Natural killer cell treated with Interleukin-12 subunit alpha and Interleukin-12 subunit beta and Interleukin-15 and Interleukin-18, amount 100 ng/mL, for 72 hours (primary cell): ENCODE results near the gene GRIA1. TPM values are rescaled to one million over a fixed set of nuclear protein-coding genes. Genes with fewer than 3 reads are reported as not detected.

Experiments used
- ATAC-seq, 2 donors: fragments of 150-1000 bp; cut with Tn5 transposase in 1 of 2; sonication (Bioruptor Pico), chemical (Tn5 transposase) in 1 of 2; 2 replicates each; pipeline ENCODE4 v1.10.0; 2021
- DNase-seq: peaks from one replicate; pipeline ENCODE4 v3.0.0; 2022; ENCODE audit warnings: low spot score
- H3K27ac Mint-ChIP-seq, 2 donors: 1 replicate in 1 of 2; 2 replicates in 1 of 2; pipeline ENCODE4 v1.8.0; 2022; ENCODE audit warnings: mixed read lengths in 2 of 2, mild to moderate bottlenecking in 1 of 2, moderate library complexity in 1 of 2
- H3K27me3 Mint-ChIP-seq, 2 donors: 1 replicate in 1 of 2; 2 replicates in 1 of 2; pipeline ENCODE4 v1.8.0; 2022; ENCODE audit warnings: mixed read lengths in 2 of 2
- H3K36me3 Mint-ChIP-seq: one replicate; pipeline ENCODE4 v1.8.0; 2022; ENCODE audit warnings: mixed read lengths
- H3K4me1 Mint-ChIP-seq, 2 donors: 1 replicate in 1 of 2; 2 replicates in 1 of 2; pipeline ENCODE4 v1.8.0; 2022; ENCODE audit warnings: low read depth in 2 of 2, mixed read lengths in 2 of 2, mild to moderate bottlenecking in 1 of 2
- H3K4me3 Mint-ChIP-seq: one replicate; pipeline ENCODE4 v1.8.0; 2022; ENCODE audit warnings: mixed read lengths
- H3K9me3 Mint-ChIP-seq: 2 replicates; pipeline ENCODE4 v1.8.0; 2022; ENCODE audit warnings: mixed read lengths
- total RNA-seq, 2 donors: library from RNA; stranded (reverse); gene quantifications; one replicate each; pipeline ENCODE4 v1.2.3, GENCODE V29; 2022

GRIA1 gene
- total RNA-seq, 2 donors from 2014 or later, result not detected

DNA sequence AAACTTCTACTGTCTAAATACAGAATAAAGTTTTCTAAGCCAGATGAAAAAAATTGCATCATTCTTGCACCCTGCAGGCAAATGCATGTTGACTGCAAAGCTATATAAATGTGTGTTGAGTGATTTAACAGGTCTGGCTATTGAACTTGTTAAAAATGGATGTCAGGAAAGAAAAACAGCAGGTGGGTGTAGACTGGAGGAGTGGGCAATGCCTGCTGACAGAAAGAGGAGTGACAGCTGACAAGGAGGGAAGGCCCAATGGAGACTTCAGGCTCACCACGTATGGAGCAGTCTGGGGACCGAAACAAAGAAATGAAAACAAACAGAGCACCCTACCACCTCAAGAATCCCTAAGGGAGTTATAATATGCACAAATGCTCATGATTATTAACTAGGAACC, 127.8 kb downstream of the GRIA1 start:
- Mint-ChIP-seq H3K9me3 (peaks cover 3% of the 10 kb centered on the region), H3K4me1 (no peaks in the 10 kb centered on the region), H3K27ac (no peak overlapping the region), H3K36me3 (no peaks in the 10 kb centered on the region), H3K4me3 (no peak overlapping the region), H3K27me3 (peaks cover 7 to 28% of the 10 kb centered on the region in 2 donors)
- DNase-seq, result no peak
- no peak for ATAC-seq

DNA sequence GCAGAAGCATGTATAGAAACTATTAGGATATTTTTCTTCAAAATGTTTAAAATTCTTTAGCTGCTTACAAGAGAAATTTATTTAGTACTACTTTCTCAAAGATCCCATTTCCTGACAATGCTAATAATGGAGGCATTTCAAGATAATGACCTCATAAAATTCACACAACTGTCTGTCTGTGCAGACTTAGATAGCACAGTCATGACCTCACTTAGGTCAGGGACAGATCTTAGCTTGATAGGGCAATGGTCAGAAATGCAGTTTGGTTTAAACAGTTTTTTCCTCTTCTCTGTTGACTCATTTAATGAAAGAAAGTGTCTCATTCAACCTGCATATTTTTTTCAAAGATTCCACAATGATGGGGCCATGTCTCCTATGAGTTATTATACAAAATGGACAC, 128.4 kb downstream of the GRIA1 start:
- Mint-ChIP-seq H3K4me3 (no peak overlapping the region), H3K27ac (no peak overlapping the region), H3K4me1 (no peaks in the 10 kb centered on the region), H3K27me3 (peaks cover 5 to 22% of the 10 kb centered on the region in 2 donors), H3K9me3 (peaks cover 2% of the 10 kb centered on the region), H3K36me3 (no peaks in the 10 kb centered on the region)
- ATAC-seq, result no peak
- no peak for DNase-seq

DNA sequence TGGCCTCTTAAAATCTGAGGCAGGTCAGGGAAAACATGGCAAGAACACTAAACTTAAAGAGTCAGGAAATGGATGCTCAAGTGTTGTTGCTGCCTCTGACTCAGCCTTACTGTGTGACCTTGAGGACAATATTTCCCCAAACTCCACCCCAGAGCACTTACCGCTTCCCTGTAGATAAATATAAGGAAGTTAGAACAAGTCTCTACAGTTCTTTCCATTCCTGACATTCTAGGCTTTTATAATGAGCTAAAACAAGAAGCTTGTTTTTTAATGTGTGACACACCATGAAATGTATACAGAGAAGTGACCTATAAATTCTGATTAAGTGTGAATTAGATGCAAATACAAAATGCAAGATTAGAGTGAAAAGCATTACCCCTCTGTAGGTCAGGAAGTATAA, 129.3 kb downstream of the GRIA1 start:
- no peak overlapping the region for H3K4me3 Mint-ChIP-seq
- DNase-seq, result no peak
- H3K27ac Mint-ChIP-seq, result no peak overlapping the region
- no peaks in the 10 kb centered on the region for H3K36me3 Mint-ChIP-seq
- ATAC-seq, result no peak
- H3K4me1 Mint-ChIP-seq, result no peaks in the 10 kb centered on the region
- H3K27me3 Mint-ChIP-seq, result peaks cover 4 to 17% of the 10 kb centered on the region in 2 donors
- no peaks in the 10 kb centered on the region for H3K9me3 Mint-ChIP-seq

DNA sequence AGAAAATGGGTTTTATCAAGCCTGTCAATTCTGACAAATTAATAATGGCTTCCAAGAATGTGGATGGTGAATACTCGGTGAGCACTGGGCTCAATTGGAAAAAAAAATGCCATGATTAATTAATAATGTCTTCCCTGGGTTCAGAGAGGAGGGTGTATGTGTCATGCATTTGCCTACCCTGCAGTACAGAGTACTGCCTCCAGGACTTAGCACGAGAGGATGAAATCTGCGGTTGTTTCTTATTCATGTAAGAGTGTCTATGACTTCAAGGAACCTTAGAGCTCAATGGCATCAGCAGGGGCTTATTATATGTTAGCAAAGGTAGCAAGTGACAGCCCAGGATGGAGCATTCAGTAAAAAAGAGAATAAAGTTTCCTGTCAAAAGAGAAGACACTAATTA, 132.7 kb downstream of the GRIA1 start:
- no peak overlapping the region for H3K4me3 Mint-ChIP-seq
- ATAC-seq (no peak), DNase-seq (no peak)
- no peaks in the 10 kb centered on the region for H3K4me1 Mint-ChIP-seq
- H3K36me3 Mint-ChIP-seq, result no peaks in the 10 kb centered on the region
- H3K27me3 Mint-ChIP-seq, result peaks cover 4 to 15% of the 10 kb centered on the region in 2 donors
- no peak overlapping the region for H3K27ac Mint-ChIP-seq
- no peaks in the 10 kb centered on the region for H3K9me3 Mint-ChIP-seq

DNA sequence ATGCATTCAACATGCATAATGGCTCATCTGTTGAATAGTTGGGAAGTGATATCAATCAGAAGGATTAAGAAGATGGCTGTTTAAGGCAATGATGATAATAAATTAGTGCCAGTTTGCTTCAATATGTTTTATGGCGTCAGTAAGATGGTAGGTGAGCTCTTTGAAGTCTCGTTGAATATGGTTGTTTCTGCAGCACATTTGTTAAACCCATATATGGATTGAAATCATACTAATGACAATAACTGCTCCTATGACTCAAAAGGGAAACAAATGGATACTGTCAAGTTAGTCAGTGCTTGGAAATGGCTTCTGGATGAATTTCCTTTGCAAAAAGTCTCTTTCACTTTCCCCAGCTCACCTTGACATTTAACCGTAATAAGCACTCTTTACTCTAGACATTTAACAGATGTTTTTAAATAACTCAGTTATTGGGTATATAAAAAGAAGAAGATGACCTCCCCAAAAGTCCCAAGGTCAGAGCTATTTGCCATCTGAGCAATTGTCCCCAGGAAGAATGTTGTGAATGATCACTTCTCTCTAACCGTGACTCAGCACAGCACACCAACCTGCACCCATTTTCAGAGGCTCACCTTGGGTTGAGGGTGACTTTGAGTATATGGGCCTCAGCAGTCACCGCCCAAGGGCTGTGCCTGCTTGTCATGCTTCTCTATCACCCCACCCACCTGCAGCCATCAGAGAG, 133.4 kb downstream of the GRIA1 start:
- no peaks in the 10 kb centered on the region for H3K9me3 Mint-ChIP-seq

DNA sequence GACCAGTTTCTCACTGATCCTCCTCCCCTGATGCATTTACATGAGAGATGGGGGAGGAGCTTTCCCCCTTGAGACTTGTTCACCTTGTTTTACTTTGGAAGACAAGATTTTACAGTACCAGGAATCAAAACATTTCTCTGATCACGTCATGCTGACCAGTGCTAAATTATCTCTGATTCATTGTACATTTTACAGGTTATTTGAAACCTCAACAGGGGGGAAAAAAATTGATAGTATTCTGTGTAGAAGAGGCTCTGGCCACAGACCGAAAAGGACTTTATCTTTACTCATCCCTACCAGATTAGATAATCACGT, 133.9 kb downstream of the GRIA1 start:
- no peak for DNase-seq
- no peak for ATAC-seq
- Mint-ChIP-seq H3K36me3 (no peaks in the 10 kb centered on the region), H3K9me3 (no peaks in the 10 kb centered on the region), H3K4me3 (no peak overlapping the region), H3K27me3 (peaks cover under 1 to 5% of the 10 kb centered on the region in 2 donors), H3K27ac (no peak overlapping the region), H3K4me1 (no peaks in the 10 kb centered on the region)

More for the DNA sequence above, 133.4 kb downstream of the GRIA1 start:
- Mint-ChIP-seq H3K27me3 (peaks cover 4 to 11% of the 10 kb centered on the region in 2 donors), H3K36me3 (no peaks in the 10 kb centered on the region), H3K4me1 (no peaks in the 10 kb centered on the region), H3K4me3 (no peak overlapping the region), H3K27ac (no peak overlapping the region)
- DNase-seq, result no peak
- no peak for ATAC-seq

DNA sequence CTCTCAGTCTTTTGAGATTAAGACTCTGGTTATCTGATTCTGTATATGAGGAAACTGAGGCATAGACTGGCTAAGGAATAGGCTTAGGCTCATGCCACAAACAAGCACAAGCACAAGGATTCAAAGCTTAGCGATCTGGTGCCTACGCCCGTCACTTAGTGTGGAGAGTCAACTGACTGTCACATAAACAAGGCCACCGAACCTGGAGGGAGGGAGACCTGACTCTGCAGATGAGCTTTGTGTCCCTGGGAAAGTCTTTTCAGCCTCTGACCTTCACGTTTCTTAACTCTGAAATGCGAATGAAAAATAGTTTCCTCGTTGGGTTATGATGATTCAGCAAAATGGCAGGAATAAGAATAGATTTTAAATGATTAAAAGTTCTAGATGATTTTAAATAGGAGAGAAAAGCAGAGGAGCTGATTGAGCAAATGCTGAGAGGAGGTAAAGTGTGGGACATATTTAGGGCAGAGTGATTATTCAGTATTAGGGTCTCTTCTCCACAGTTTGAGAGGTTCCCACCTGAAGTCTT, 135.4 kb downstream of the GRIA1 start:
- no peaks in the 10 kb centered on the region for H3K4me1 Mint-ChIP-seq
- no peaks in the 10 kb centered on the region for H3K27me3 Mint-ChIP-seq
- H3K27ac Mint-ChIP-seq, result no peak overlapping the region
- DNase-seq, result no peak
- no peaks in the 10 kb centered on the region for H3K9me3 Mint-ChIP-seq
- no peak for ATAC-seq
- no peaks in the 10 kb centered on the region for H3K36me3 Mint-ChIP-seq
- no peak overlapping the region for H3K4me3 Mint-ChIP-seq

DNA sequence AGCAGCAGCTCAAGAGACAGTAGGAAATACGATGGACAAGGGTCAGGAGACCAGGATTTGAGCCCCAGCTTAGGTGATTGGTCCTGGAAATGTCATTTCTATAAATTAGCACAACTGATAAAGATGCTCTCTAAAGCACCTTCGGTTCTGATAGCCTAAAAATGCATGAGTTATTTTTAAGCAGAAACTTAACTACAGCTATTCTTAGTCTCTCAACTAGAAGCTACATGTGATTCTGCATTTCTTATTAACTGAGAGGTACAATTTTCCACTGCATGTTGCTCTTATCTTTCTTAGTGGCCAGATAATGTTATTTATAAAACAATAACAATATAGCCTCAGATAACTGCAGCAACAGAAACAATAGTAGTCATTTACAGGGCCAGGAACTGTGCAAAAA, 136.4 kb downstream of the GRIA1 start:
- H3K27ac Mint-ChIP-seq, result no peak overlapping the region
- no peak for ATAC-seq
- DNase-seq, result no peak
- H3K9me3 Mint-ChIP-seq, result no peaks in the 10 kb centered on the region
- H3K27me3 Mint-ChIP-seq, result peaks cover 0 to 3% of the 10 kb centered on the region in 2 donors
- no peak overlapping the region for H3K4me3 Mint-ChIP-seq
- no peaks in the 10 kb centered on the region for H3K4me1 Mint-ChIP-seq
- no peaks in the 10 kb centered on the region for H3K36me3 Mint-ChIP-seq

DNA sequence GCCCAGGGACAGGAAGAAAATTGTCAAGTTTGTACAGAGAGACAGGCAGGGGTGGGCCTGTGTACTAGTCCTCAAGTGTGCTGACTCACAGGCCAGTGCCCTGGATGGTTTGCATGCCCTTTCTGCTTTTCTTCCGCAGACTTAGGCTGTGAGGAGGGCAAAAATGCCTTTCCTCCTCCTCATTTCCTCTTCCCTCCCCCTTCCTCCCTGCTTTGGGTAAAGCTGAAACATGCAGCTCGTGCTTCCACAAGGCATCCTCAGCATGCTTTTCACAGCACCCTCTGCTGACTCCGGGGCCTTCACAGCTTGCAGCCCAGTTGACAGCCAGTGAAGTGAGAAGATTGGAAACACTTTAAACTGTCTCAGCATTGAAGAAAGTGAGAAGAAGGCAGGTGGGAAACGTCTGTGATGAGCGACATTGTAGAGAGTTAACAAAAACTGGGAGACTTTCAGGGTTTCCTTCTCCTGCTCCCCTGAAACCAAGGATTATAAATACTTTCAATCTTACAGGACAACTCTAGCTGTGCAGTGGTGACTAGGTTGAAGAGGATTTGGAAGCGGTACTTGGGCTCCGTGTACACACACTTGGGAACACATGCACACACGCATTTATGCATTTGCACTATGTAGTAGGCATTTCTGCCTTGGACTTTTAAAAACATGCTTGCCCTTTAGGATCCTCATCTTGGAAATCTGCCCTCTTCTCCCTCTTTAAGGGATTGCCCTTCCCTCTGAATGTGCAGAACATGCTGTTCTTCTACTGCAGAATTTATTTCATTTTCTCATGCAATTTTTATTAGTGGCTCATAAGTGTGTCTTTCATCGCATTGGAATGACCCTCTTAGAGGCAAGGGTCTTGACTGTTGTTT, 138.8 kb downstream of the GRIA1 start:
- H3K27ac Mint-ChIP-seq, result no peak overlapping the region
- no peak overlapping the region for H3K4me3 Mint-ChIP-seq
- H3K36me3 Mint-ChIP-seq, result no peaks in the 10 kb centered on the region
- no peaks in the 10 kb centered on the region for H3K4me1 Mint-ChIP-seq
- H3K9me3 Mint-ChIP-seq, result no peaks in the 10 kb centered on the region
- peaks cover 0 to 19% of the 10 kb centered on the region in 2 donors for H3K27me3 Mint-ChIP-seq
- no peak for DNase-seq
- no peak for ATAC-seq

DNA sequence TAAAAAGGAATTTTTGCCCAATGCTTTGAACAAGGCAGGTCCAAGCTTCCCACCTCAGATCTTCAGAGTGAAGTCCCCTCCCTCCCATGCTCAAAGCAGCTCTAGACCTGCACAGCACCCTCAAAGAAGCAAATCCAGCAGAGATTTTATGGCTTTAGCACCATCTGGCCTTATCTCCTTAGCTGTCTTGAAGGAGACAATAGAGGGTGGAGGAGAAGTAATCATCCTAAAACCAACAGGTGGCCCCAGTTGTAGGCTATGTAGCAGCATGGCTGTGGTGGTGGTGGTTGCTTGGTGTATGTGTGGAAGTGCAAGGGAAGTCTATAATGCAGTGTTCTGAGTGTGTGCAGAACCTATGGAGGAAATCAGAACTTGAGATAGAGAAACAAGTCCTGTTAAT, 140.1 kb downstream of the GRIA1 start:
- no peaks in the 10 kb centered on the region for H3K36me3 Mint-ChIP-seq
- ATAC-seq (no peak), DNase-seq (no peak)
- H3K27ac Mint-ChIP-seq, result no peak overlapping the region
- no peaks in the 10 kb centered on the region for H3K9me3 Mint-ChIP-seq
- no peak overlapping the region for H3K4me3 Mint-ChIP-seq
- H3K4me1 Mint-ChIP-seq, result no peaks in the 10 kb centered on the region
- peaks cover 0 to 19% of the 10 kb centered on the region in 2 donors for H3K27me3 Mint-ChIP-seq

DNA sequence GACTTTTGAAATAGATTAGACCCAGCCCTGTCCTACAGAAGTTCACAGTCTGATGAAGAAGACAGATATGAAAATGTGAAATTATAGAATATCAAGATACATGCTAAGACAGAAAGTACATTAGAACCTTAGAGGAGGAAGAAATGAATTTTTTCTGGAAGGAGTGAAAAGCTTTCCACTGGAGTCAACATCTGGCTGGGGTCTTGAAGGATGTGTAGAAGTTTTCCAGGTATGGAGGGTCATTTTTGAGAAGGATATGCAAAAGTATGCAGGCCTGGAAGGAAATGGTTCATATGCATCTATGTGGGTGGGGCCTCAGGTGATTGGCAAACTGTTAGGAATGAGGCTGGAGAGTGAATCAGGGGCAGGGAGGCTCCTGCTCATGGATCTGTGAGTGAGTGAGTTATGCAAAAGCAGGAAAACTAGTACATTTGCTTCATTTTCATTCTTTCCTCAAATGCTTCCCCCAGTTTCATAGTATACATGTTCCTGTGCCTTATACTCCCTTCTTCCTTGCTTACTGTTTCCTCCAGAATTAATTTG, 142.3 kb downstream of the GRIA1 start:
- no peak for DNase-seq
- Mint-ChIP-seq H3K27me3 (peaks cover 0 to 19% of the 10 kb centered on the region in 2 donors), H3K9me3 (no peaks in the 10 kb centered on the region), H3K36me3 (no peaks in the 10 kb centered on the region), H3K27ac (no peak overlapping the region), H3K4me3 (no peak overlapping the region), H3K4me1 (no peaks in the 10 kb centered on the region)
- ATAC-seq, result no peak

DNA sequence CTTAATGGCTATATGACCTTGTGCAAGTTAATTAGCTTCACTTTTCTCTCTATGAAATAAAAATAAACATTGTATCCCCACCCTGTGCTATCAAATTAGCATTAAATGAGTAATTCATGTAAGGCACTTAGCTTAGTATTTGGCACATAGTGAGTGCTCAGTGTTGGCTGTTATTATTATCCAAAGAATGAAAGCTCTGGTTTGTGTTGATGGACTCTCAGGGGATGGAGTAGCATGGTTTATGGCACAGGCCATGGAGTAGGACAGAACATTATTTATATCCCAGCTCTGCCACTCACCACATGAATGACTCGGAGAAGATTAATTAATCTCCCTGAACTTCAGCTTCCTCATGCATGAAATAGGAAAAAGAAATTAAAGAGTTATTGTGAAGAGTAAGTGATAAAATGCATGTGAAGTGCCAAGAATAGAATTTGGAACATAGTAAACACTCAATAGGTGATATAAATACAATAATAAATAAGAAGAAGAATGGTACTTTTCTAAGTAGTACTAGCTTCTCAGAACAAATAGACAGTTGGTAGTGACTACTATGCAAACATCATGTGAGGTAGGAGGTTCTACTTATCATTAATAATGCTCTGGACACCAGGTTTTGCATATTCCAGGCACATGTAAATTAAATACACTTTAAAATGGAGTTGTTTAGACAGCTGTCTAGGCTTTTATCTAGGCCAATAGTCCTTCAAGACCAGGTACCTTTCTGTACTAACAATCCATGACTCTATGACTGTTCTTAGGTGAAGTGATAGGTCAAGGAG, 146.4 kb downstream of the GRIA1 start:
- no peak for ATAC-seq

DNA sequence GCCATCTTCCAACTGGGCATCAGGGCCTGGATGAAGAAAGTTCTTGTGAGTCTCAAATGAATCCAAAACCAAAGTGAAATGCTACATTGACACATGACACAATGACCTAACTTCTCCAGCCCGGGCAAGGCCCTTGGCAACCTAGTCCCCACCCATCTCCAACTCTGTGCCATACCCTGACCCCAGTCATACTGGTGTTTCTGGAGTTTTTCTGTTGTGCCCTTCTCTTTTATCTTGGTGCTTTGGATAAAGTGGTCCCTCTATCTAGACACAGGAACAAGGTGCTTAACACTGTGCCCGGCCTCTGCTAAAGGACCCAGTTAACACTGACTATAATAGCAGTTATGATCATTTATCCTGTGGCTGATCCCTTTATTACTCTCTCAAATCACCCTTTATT, 149.8 kb downstream of the GRIA1 start:
- no peaks in the 10 kb centered on the region for H3K9me3 Mint-ChIP-seq
- ATAC-seq (no peak), DNase-seq (no peak)
- no peak overlapping the region for H3K27ac Mint-ChIP-seq
- peaks cover 4 to 17% of the 10 kb centered on the region in 2 donors for H3K27me3 Mint-ChIP-seq
- H3K4me1 Mint-ChIP-seq, result no peaks in the 10 kb centered on the region
- H3K36me3 Mint-ChIP-seq, result no peaks in the 10 kb centered on the region
- no peak overlapping the region for H3K4me3 Mint-ChIP-seq

More for the DNA sequence above, 146.4 kb downstream of the GRIA1 start:
- Mint-ChIP-seq H3K36me3 (no peaks in the 10 kb centered on the region), H3K27ac (no peak overlapping the region), H3K27me3 (peaks cover 4 to 23% of the 10 kb centered on the region in 2 donors), H3K9me3 (no peaks in the 10 kb centered on the region), H3K4me3 (no peak overlapping the region), H3K4me1 (no peaks in the 10 kb centered on the region)
- DNase-seq, result no peak
